ENCODE measurements around the gene TMEM45B.
"Not testable (repeated sequence)": the region's sequence is repeated elsewhere in the genome, so short reads cannot be mapped to it uniquely, and the experiment has no call there.

TMEM45B gene

GRCh38 chr11:129804012-129804411 is 11.6 kb upstream of the TMEM45B start:
- DNase-seq (ENCODE audit: extremely low read depth in 1 of 2, low read depth in 1 of 2) = no peak

GRCh38 chr11:129808241-129808640 is 7.4 kb upstream of the TMEM45B start:
- DNase-seq (ENCODE audit: extremely low read depth in 1 of 2, low read depth in 1 of 2) = not testable (repeated sequence)

- no peak for DNase-seq (ENCODE audit: extremely low read depth in 1 of 2, low read depth in 1 of 2)
Measured at GRCh38 chr11:129813231-129813791, 2.3 kb upstream of the TMEM45B start.

- DNase-seq (ENCODE audit: extremely low read depth in 1 of 2, low read depth in 1 of 2) = peak; percentile 20 to 44
Measured at GRCh38 chr11:129814244-129815014, 1.2 kb upstream of the TMEM45B start.

- DNase-seq (ENCODE audit: extremely low read depth in 1 of 2, low read depth in 1 of 2) = no peak
Measured at GRCh38 chr11:129817534-129818051, 1.9 kb downstream of the TMEM45B start.

- DNase-seq (ENCODE audit: extremely low read depth in 1 of 2, low read depth in 1 of 2) = not testable (repeated sequence)
Measured at GRCh38 chr11:129818236-129818635, 2.6 kb downstream of the TMEM45B start.

GRCh38 chr11:129819237-129819636 is 3.6 kb downstream of the TMEM45B start:
- no peak for DNase-seq (ENCODE audit: extremely low read depth in 1 of 2, low read depth in 1 of 2)

GRCh38 chr11:129820228-129820627 is 4.6 kb downstream of the TMEM45B start:
- DNase-seq (ENCODE audit: extremely low read depth in 1 of 2, low read depth in 1 of 2) = not testable (repeated sequence)

- not testable (repeated sequence) for DNase-seq (ENCODE audit: extremely low read depth in 1 of 2, low read depth in 1 of 2)
Measured at GRCh38 chr11:129823281-129823680, 7.6 kb downstream of the TMEM45B start.

- not testable (repeated sequence) for DNase-seq (ENCODE audit: extremely low read depth in 1 of 2, low read depth in 1 of 2)
Measured at GRCh38 chr11:129823799-129824198, 8.2 kb downstream of the TMEM45B start.

GRCh38 chr11:129825380-129825779 is 9.7 kb downstream of the TMEM45B start:
- no peak for DNase-seq (ENCODE audit: extremely low read depth in 1 of 2, low read depth in 1 of 2)

GRCh38 chr11:129828301-129828836 is 12.7 kb downstream of the TMEM45B start:
- no peak for DNase-seq (ENCODE audit: extremely low read depth in 1 of 2, low read depth in 1 of 2)

GRCh38 chr11:129829497-129829896 is 13.8 kb downstream of the TMEM45B start:
- not testable (repeated sequence) for DNase-seq (ENCODE audit: extremely low read depth in 1 of 2, low read depth in 1 of 2)

GRCh38 chr11:129831227-129831626 is 15.6 kb downstream of the TMEM45B start:
- not testable (repeated sequence) for DNase-seq (ENCODE audit: extremely low read depth in 1 of 2, low read depth in 1 of 2)

GRCh38 chr11:129833260-129833659 is 17.6 kb downstream of the TMEM45B start:
- DNase-seq (ENCODE audit: extremely low read depth in 1 of 2, low read depth in 1 of 2) = not testable (repeated sequence)

GRCh38 chr11:129836423-129836891 is 20.8 kb downstream of the TMEM45B start:
- DNase-seq (ENCODE audit: extremely low read depth in 1 of 2, low read depth in 1 of 2) = not testable (repeated sequence)

GRCh38 chr11:129836979-129837378 is 21.3 kb downstream of the TMEM45B start:
- no peak for DNase-seq (ENCODE audit: extremely low read depth in 1 of 2, low read depth in 1 of 2)

- no peak for DNase-seq (ENCODE audit: extremely low read depth in 1 of 2, low read depth in 1 of 2)
Measured at GRCh38 chr11:129840236-129840635, 24.6 kb downstream of the TMEM45B start.

GRCh38 chr11:129842138-129842537 is 26.5 kb downstream of the TMEM45B start:
- no peak for DNase-seq (ENCODE audit: extremely low read depth in 1 of 2, low read depth in 1 of 2)

GRCh38 chr11:129846508-129847335 is 31.1 kb downstream of the TMEM45B start:
- no peak for DNase-seq (ENCODE audit: extremely low read depth in 1 of 2, low read depth in 1 of 2)

- not testable (repeated sequence) for DNase-seq (ENCODE audit: extremely low read depth in 1 of 2, low read depth in 1 of 2)
Measured at GRCh38 chr11:129847361-129847760, 31.7 kb downstream of the TMEM45B start.
